NCI-H2227 (cell line): ENCODE measurements around the gene ACTL7B.

Source experiments
- DNase-seq: peaks from one replicate; lab custom pipeline; 2025; ENCODE audit not compliant: unreplicated experiment; lab: John Stamatoyannopoulos, UW

Gene ACTL7B

GRCh38 chr9:108809269-108809668 lies 46.5 kb downstream of the ACTL7B start:
- no peak for DNase-seq
